MM.1S (cell line): ENCODE results near the gene H6PD.

Source experiments
- DNase-seq: peaks from one replicate; pipeline ENCODE4 v3.0.0-alpha.2; 2015
- H2AFZ ChIP-seq: fragments of 300-600 bp; sonication (generic); 2 replicates; pipeline ENCODE4 v1.6.0; 2016; ENCODE audit warnings: antibody characterized with exemption, low read length
- H3F3A ChIP-seq: fragments of 300-600 bp; sonication (generic); 2 replicates; pipeline ENCODE4 v1.6.1; 2016; ENCODE audit warnings: mild to moderate bottlenecking, antibody characterized with exemption, low read length, moderate library complexity, mixed read lengths; ENCODE audit not compliant: insufficient read depth
- H3K27ac ChIP-seq: fragments of 300-600 bp; sonication (generic); 2 replicates; pipeline ENCODE4 v1.5.1; 2016; ENCODE audit warnings: mild to moderate bottlenecking, low read length
- H3K27me3 ChIP-seq: fragments of 300-600 bp; sonication (generic); replicated peaks from 2 replicates; pipeline ENCODE4 v1.6.0; 2016; ENCODE audit warnings: low read length; ENCODE audit not compliant: insufficient read depth
- H3K36me3 ChIP-seq: fragments of 300-600 bp; sonication (generic); replicated peaks from 2 replicates; pipeline ENCODE4 v1.6.1; 2016; ENCODE audit warnings: mild to moderate bottlenecking, low read length, mixed read lengths; ENCODE audit not compliant: insufficient read depth
- H3K4me1 ChIP-seq: fragments of 300-600 bp; sonication (generic); 2 replicates; pipeline ENCODE4 v1.6.1; 2016; ENCODE audit warnings: low read length, mixed read lengths
- H3K4me2 ChIP-seq: fragments of 300-600 bp; sonication (generic); 2 replicates; pipeline ENCODE4 v1.6.0; 2016; ENCODE audit warnings: low read depth, low read length
- H3K4me3 ChIP-seq: fragments of 300-600 bp; sonication (generic); 2 replicates; pipeline ENCODE4 v1.5.1; 2016; ENCODE audit warnings: low read length, mixed read lengths
- H3K79me2 ChIP-seq: fragments of 300-600 bp; sonication (generic); 2 replicates; pipeline ENCODE4 v1.6.1; 2016; ENCODE audit warnings: mixed run types, low read length, mixed read lengths
- H3K9ac ChIP-seq: fragments of 300-600 bp; sonication (generic); 2 replicates; pipeline ENCODE4 v1.6.1; 2016; ENCODE audit warnings: low read length, mixed read lengths
- H3K9me2 ChIP-seq: fragments of 300-600 bp; sonication (generic); replicated peaks from 2 replicates; pipeline ENCODE4 v1.6.1; 2016; ENCODE audit warnings: mild to moderate bottlenecking, low read length, mixed read lengths; ENCODE audit not compliant: insufficient read depth
- H3K9me3 ChIP-seq: fragments of 300-600 bp; sonication (generic); replicated peaks from 2 replicates; pipeline ENCODE4 v1.6.1; 2016; ENCODE audit warnings: mild to moderate bottlenecking, low read length, mixed read lengths; ENCODE audit not compliant: insufficient read depth
- H4K20me1 ChIP-seq: fragments of 300-600 bp; sonication (generic); 2 replicates; pipeline ENCODE4 v1.6.1; 2016; ENCODE audit warnings: mild to moderate bottlenecking, low read length, moderate library complexity, mixed read lengths; ENCODE audit not compliant: insufficient read depth
- EZH2 ChIP-seq: fragments of 300-600 bp; sonication (generic); optimal IDR thresholded peaks from 2 replicates; pipeline ENCODE3; 2017; ENCODE audit warnings: low read depth, mild to moderate bottlenecking, antibody characterized with exemption, low read length, mixed read lengths
- EZH2phosphoT487 ChIP-seq: fragments of 300-600 bp; sonication (generic); IDR thresholded peaks from 2 replicates; pipeline ENCODE4 v1.6.1; 2018; ENCODE audit warnings: antibody characterized with exemption, low read length
- TF ChIP-seq, protein P1 (sequence below): fragments of 300-600 bp; sonication (generic); IDR thresholded peaks from 2 replicates; pipeline ENCODE4 v1.5.1; 2016; ENCODE audit warnings: antibody characterized with exemption, low read length, mixed read lengths

H6PD gene

DNA sequence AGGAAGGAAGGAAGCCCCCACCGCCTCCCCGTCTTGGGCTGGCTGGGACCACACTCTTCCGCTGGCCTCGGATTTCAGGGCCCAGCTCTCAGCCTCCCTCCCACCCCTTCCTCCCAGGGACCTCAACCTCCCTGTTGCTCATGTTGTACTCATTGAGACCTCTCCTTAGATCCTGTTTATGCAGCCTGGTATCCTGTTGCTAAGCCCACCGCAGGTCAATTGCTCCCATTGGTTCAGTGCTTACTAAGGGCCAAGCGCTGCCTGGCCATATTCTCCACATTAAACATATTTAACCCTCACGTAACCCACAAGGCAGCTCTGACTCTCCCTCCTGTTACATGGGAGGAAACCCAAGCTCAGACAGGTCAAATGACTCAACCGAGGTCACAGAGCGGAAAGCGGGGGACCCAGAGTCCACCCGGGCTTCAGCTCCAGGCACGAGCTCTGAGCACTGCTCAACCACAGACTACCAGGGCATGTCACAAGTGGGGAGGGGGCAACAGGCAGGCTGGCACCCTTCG is 23.2 kb upstream of the H6PD start:
- no peak overlapping the region for H3K4me2 ChIP-seq
- H3K4me3 ChIP-seq = no peak overlapping the region
- no peaks in the 10 kb centered on the region for H3F3A ChIP-seq
- no peaks in the 10 kb centered on the region for H3K4me1 ChIP-seq
- TF ChIP-seq EZH2phosphoT487 = no peak
- no peak overlapping the region for H2AFZ ChIP-seq
- H3K79me2 ChIP-seq = no peaks in the 10 kb centered on the region
- peaks cover 25% of the 10 kb centered on the region for H3K27me3 ChIP-seq
- H3K9ac ChIP-seq = no peak overlapping the region
- DNase-seq = no peak
- no peaks in the 10 kb centered on the region for H3K9me3 ChIP-seq
- no peaks in the 10 kb centered on the region for H3K36me3 ChIP-seq
- no peaks in the 10 kb centered on the region for H3K9me2 ChIP-seq
- H4K20me1 ChIP-seq = no peaks in the 10 kb centered on the region
- H3K27ac ChIP-seq = no peak overlapping the region

DNA sequence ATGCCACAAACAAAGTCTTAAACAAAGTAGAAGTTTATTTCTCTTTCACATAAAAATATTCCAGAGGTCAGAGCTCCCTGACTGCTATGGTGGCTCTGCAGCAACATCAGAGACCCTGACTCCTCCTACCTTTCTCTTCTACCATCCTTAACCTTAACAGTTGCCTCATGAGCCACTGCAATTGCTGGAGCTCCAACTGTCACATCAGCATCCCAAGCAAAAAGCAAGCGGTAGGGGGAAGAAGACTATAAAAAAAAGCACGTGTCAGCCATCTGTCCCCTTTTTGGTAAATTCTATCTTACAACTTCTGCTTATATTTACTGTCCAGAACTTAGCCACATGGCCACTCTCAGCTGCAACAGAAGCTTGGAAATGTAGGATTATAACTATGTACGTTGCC is 21.8 kb upstream of the H6PD start:
- Histone ChIP-seq H3K79me2 (no peaks in the 10 kb centered on the region), H3K36me3 (no peaks in the 10 kb centered on the region), H3K4me1 (no peaks in the 10 kb centered on the region), H4K20me1 (no peaks in the 10 kb centered on the region), H3K27ac (no peak overlapping the region), H2AFZ (no peak overlapping the region), H3K27me3 (peaks cover 13% of the 10 kb centered on the region), H3F3A (no peaks in the 10 kb centered on the region), H3K9me2 (no peaks in the 10 kb centered on the region), H3K9ac (no peak overlapping the region), H3K4me3 (no peak overlapping the region), H3K4me2 (no peak overlapping the region), H3K9me3 (no peaks in the 10 kb centered on the region)
- DNase-seq = no peak
- TF ChIP-seq EZH2phosphoT487 (no peak), EZH2 (no peak)
- TF ChIP-seq, protein P1, sequence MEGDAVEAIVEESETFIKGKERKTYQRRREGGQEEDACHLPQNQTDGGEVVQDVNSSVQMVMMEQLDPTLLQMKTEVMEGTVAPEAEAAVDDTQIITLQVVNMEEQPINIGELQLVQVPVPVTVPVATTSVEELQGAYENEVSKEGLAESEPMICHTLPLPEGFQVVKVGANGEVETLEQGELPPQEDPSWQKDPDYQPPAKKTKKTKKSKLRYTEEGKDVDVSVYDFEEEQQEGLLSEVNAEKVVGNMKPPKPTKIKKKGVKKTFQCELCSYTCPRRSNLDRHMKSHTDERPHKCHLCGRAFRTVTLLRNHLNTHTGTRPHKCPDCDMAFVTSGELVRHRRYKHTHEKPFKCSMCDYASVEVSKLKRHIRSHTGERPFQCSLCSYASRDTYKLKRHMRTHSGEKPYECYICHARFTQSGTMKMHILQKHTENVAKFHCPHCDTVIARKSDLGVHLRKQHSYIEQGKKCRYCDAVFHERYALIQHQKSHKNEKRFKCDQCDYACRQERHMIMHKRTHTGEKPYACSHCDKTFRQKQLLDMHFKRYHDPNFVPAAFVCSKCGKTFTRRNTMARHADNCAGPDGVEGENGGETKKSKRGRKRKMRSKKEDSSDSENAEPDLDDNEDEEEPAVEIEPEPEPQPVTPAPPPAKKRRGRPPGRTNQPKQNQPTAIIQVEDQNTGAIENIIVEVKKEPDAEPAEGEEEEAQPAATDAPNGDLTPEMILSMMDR = no peak

DNA sequence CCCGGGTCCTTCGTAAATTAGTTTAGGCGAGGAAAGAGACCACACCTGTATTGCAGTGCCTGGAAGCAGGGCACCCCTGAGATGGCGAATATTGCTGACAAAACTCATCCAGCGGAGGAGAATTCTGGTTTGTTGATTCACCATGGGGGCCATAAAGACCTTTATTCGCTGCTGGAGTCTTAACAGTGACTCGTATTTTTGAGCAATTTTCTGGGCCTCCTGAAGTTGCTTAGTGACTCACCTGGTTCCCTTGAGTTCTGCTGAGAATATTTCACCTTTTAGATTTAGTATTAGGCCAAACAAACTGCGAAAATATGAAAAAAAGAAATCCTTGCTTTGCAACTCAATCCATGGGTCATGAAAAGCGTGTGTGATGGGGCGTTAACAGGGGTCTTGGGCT is 20.6 kb upstream of the H6PD start:
- Histone ChIP-seq H4K20me1 (no peaks in the 10 kb centered on the region), H3K36me3 (no peaks in the 10 kb centered on the region), H3K9ac (no peak overlapping the region), H3K27me3 (peaks cover 6% of the 10 kb centered on the region; the same call in 1 of the 2 replicates), H3K9me2 (no peaks in the 10 kb centered on the region), H3K27ac (no peak overlapping the region), H3K4me2 (no peak overlapping the region), H3K79me2 (no peaks in the 10 kb centered on the region), H2AFZ (no peak overlapping the region), H3F3A (no peaks in the 10 kb centered on the region), H3K9me3 (no peaks in the 10 kb centered on the region), H3K4me3 (no peak overlapping the region), H3K4me1 (no peaks in the 10 kb centered on the region)
- TF ChIP-seq EZH2 (no peak), EZH2phosphoT487 (no peak)
- TF ChIP-seq, protein P1 = no peak
- no peak for DNase-seq

DNA sequence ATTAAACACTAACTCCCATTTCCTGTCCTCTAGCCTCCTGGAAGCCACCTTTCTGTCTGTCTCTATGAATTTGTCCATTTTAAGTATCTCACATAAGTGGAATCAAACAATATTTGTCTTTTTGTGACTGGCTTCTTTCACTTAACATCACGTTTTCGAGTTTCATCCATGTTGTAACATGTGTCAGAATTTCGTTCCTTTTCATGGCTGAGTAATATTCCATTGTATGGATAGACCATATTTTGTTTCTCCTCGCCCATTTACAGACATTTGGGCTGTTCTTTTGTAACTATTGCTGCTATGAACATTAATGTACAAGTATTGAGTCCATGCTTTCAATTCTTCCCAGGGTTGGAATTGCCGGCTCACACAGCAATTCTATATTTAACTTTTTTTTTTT is 15.7 kb upstream of the H6PD start:
- no peak for TF ChIP-seq EZH2
- TF ChIP-seq EZH2phosphoT487 = no peak
- TF ChIP-seq, protein P1 = no peak
- Histone ChIP-seq H3K9ac (no peak overlapping the region), H3F3A (no peaks in the 10 kb centered on the region)

More for the DNA sequence above, 15.7 kb upstream of the H6PD start:
- Histone ChIP-seq H4K20me1 (no peaks in the 10 kb centered on the region), H3K9me2 (no peaks in the 10 kb centered on the region), H3K4me1 (no peaks in the 10 kb centered on the region), H3K4me2 (no peak overlapping the region), H3K9me3 (no peaks in the 10 kb centered on the region), H2AFZ (no peak overlapping the region), H3K27me3 (0 out of 2 replicates have a peak, but pooled peaks cover 10% of the 10 kb centered on the region), H3K79me2 (no peaks in the 10 kb centered on the region), H3K36me3 (no peaks in the 10 kb centered on the region), H3K4me3 (no peak overlapping the region), H3K27ac (no peak overlapping the region)
- no peak for DNase-seq
